ENCODE data around the gene DOK7. TPM values are rescaled to one million over a fixed set of nuclear protein-coding genes. Genes with fewer than 3 reads are reported as not detected.
A peak's percentile ranks its signal among the peaks of the same experiment; 100 is the strongest.

Gene DOK7
- total and polyA plus RNA-seq, 7 experiments from 2014 or later: not detected

GRCh38 chr4:3518941-3519340 is 55.8 kb downstream of the DOK7 start:
- ChIA-PET POLR2A (no interaction called here), CTCF (no interaction called here)
- Histone ChIP-seq H3K36me3 (ENCODE audit: control insufficient read depth in 2 of 3, insufficient read depth in 3 of 3, low read length in 3 of 3) (peaks cover 0 to 98% (median 23%) of the 10 kb centered on the region in 3 experiments), H3K27ac (ENCODE audit: low read depth, low read length) (no peak overlapping the region), H3K9me3 (ENCODE audit: control insufficient read depth in 2 of 3, low read length in 3 of 3) (no peaks in the 10 kb centered on the region), H3K4me3 (ENCODE audit: low read length) (no peak overlapping the region), H3K27me3 (ENCODE audit: control insufficient read depth in 2 of 2, insufficient read depth in 2 of 2, low read length in 2 of 2) (no peaks in the 10 kb centered on the region), H3K4me1 (ENCODE audit: control insufficient read depth in 2 of 2, insufficient read depth in 2 of 2, low read length in 2 of 2) (no peaks in the 10 kb centered on the region)
- H3K36me3 Mint-ChIP-seq: peaks cover 2 to 36% (median 4%) of the 10 kb centered on the region in 5 donors
- no peak overlapping the region for H3K4me3 Mint-ChIP-seq
- peaks cover 0 to 5% (median 0%) of the 10 kb centered on the region in 7 donors for H3K4me1 Mint-ChIP-seq
- intact Hi-C loops (cut with micrococcal nuclease): no loop called here
- H3K27ac Mint-ChIP-seq: no peak overlapping the region
- H3K9me3 Mint-ChIP-seq: peaks cover 0 to 3% (median 0%) of the 10 kb centered on the region in 11 donors
- no peaks in the 10 kb centered on the region for H3K27me3 Mint-ChIP-seq
- DNase-seq (peak in 1 of 9 donors; percentile 4), ATAC-seq (no peak)

- ATAC-seq (no peak), DNase-seq (no peak)
- POLR2A ChIA-PET: no interaction called here
- no peak overlapping the region for H3K4me3 ChIP-seq (ENCODE audit: low read length)
- no peaks in the 10 kb centered on the region for H3K27me3 ChIP-seq (ENCODE audit: control insufficient read depth in 2 of 2, insufficient read depth in 2 of 2, low read length in 2 of 2)
- no peak overlapping the region for H3K27ac ChIP-seq (ENCODE audit: low read depth, low read length)
- H3K4me1 ChIP-seq (ENCODE audit: control insufficient read depth in 2 of 2, insufficient read depth in 2 of 2, low read length in 2 of 2): no peaks in the 10 kb centered on the region
- H3K9me3 ChIP-seq (ENCODE audit: control insufficient read depth in 2 of 3, low read length in 3 of 3): no peaks in the 10 kb centered on the region
- intact Hi-C loops (cut with micrococcal nuclease): no loop called here
- Mint-ChIP-seq H3K36me3 (peaks cover 0 to 33% (median 3%) of the 10 kb centered on the region in 5 donors), H3K27me3 (no peaks in the 10 kb centered on the region), H3K4me3 (no peak overlapping the region), H3K9me3 (peaks cover 0 to 3% (median 0%) of the 10 kb centered on the region in 11 donors), H3K4me1 (peaks cover 0 to 5% (median 0%) of the 10 kb centered on the region in 7 donors), H3K27ac (no peak overlapping the region)
- CTCF ChIA-PET: no interaction called here
- H3K36me3 ChIP-seq (ENCODE audit: control insufficient read depth in 2 of 3, insufficient read depth in 3 of 3, low read length in 3 of 3): peaks cover 0 to 98% (median 26%) of the 10 kb centered on the region in 3 experiments
Measured at GRCh38 chr4:3519468-3520264, 56.6 kb downstream of the DOK7 start.

- Mint-ChIP-seq H3K4me3 (no peak overlapping the region), H3K4me1 (peaks cover 0 to 5% (median 0%) of the 10 kb centered on the region in 7 donors), H3K36me3 (peaks cover 0 to 32% (median 2%) of the 10 kb centered on the region in 5 donors), H3K27me3 (no peaks in the 10 kb centered on the region), H3K9me3 (peaks cover 0 to 3% (median 0%) of the 10 kb centered on the region in 11 donors), H3K27ac (no peak overlapping the region)
- POLR2A ChIA-PET: no interaction called here
- H3K27me3 ChIP-seq (ENCODE audit: control insufficient read depth in 2 of 2, insufficient read depth in 2 of 2, low read length in 2 of 2): no peaks in the 10 kb centered on the region
- ATAC-seq (no peak), DNase-seq (no peak)
- H3K9me3 ChIP-seq (ENCODE audit: control insufficient read depth in 2 of 3, low read length in 3 of 3): no peaks in the 10 kb centered on the region
- H3K4me1 ChIP-seq (ENCODE audit: control insufficient read depth in 2 of 2, insufficient read depth in 2 of 2, low read length in 2 of 2): no peaks in the 10 kb centered on the region
- H3K27ac ChIP-seq (ENCODE audit: low read depth, low read length): no peak overlapping the region
- CTCF ChIA-PET: no interaction called here
- H3K4me3 ChIP-seq (ENCODE audit: low read length): no peak overlapping the region
- peaks cover 0 to 98% (median 26%) of the 10 kb centered on the region in 3 experiments for H3K36me3 ChIP-seq (ENCODE audit: control insufficient read depth in 2 of 3, insufficient read depth in 3 of 3, low read length in 3 of 3)
- intact Hi-C loops (cut with micrococcal nuclease): no loop called here
Measured at GRCh38 chr4:3520276-3520675, 57.2 kb downstream of the DOK7 start.

- no peak overlapping the region for H3K4me3 ChIP-seq (ENCODE audit: low read length)
- H3K9me3 Mint-ChIP-seq: peaks cover 0 to 3% (median 0%) of the 10 kb centered on the region in 11 donors
- H3K27ac Mint-ChIP-seq: no peak overlapping the region
- H3K4me1 Mint-ChIP-seq: peaks cover 0 to 7% (median 0%) of the 10 kb centered on the region in 7 donors
- peaks cover 0 to 30% (median 2%) of the 10 kb centered on the region in 5 donors for H3K36me3 Mint-ChIP-seq
- peaks cover 0 to 97% (median 22%) of the 10 kb centered on the region in 3 experiments for H3K36me3 ChIP-seq (ENCODE audit: control insufficient read depth in 2 of 3, insufficient read depth in 3 of 3, low read length in 3 of 3)
- intact Hi-C loops (cut with micrococcal nuclease): no loop called here
- no peaks in the 10 kb centered on the region for H3K9me3 ChIP-seq (ENCODE audit: control insufficient read depth in 2 of 3, low read length in 3 of 3)
- H3K4me1 ChIP-seq (ENCODE audit: control insufficient read depth in 2 of 2, insufficient read depth in 2 of 2, low read length in 2 of 2): no peaks in the 10 kb centered on the region
- ATAC-seq (no peak), DNase-seq (no peak)
- H3K27ac ChIP-seq (ENCODE audit: low read depth, low read length): no peak overlapping the region
- CTCF ChIA-PET: no interaction called here
- no peaks in the 10 kb centered on the region for H3K27me3 Mint-ChIP-seq
- H3K4me3 Mint-ChIP-seq: no peak overlapping the region
- POLR2A ChIA-PET: no interaction called here
- no peaks in the 10 kb centered on the region for H3K27me3 ChIP-seq (ENCODE audit: control insufficient read depth in 2 of 2, insufficient read depth in 2 of 2, low read length in 2 of 2)
Measured at GRCh38 chr4:3520796-3521600, 57.9 kb downstream of the DOK7 start.

- no peaks in the 10 kb centered on the region for H3K27me3 ChIP-seq (ENCODE audit: control insufficient read depth in 2 of 2, insufficient read depth in 2 of 2, low read length in 2 of 2)
- Mint-ChIP-seq H3K27me3 (no peaks in the 10 kb centered on the region), H3K27ac (no peak overlapping the region), H3K9me3 (peaks cover 0 to 3% (median 0%) of the 10 kb centered on the region in 11 donors), H3K4me1 (peaks cover 0 to 14% (median 4%) of the 10 kb centered on the region in 7 donors), H3K4me3 (no peak overlapping the region), H3K36me3 (peaks cover 0 to 26% (median 2%) of the 10 kb centered on the region in 5 donors)
- ChIA-PET CTCF (no interaction called here), POLR2A (no interaction called here)
- peaks cover 0 to 95% (median 15%) of the 10 kb centered on the region in 3 experiments for H3K36me3 ChIP-seq (ENCODE audit: control insufficient read depth in 2 of 3, insufficient read depth in 3 of 3, low read length in 3 of 3)
- no peaks in the 10 kb centered on the region for H3K4me1 ChIP-seq (ENCODE audit: control insufficient read depth in 2 of 2, insufficient read depth in 2 of 2, low read length in 2 of 2)
- DNase-seq: no peak
- intact Hi-C loops (cut with micrococcal nuclease): no loop called here
- no peak overlapping the region for H3K27ac ChIP-seq (ENCODE audit: low read depth, low read length)
- ATAC-seq: no peak
- H3K4me3 ChIP-seq (ENCODE audit: low read length): no peak overlapping the region
- H3K9me3 ChIP-seq (ENCODE audit: control insufficient read depth in 2 of 3, low read length in 3 of 3): no peaks in the 10 kb centered on the region
Measured at GRCh38 chr4:3521621-3522325, 58.7 kb downstream of the DOK7 start.

- ATAC-seq (no peak), DNase-seq (no peak)
- Mint-ChIP-seq H3K4me1 (peaks cover 0 to 17% (median 9%) of the 10 kb centered on the region in 7 donors), H3K4me3 (no peak overlapping the region), H3K27me3 (no peaks in the 10 kb centered on the region), H3K27ac (no peak overlapping the region), H3K36me3 (peaks cover 0 to 24% (median 2%) of the 10 kb centered on the region in 5 donors), H3K9me3 (peaks cover 0 to 3% (median 0%) of the 10 kb centered on the region in 11 donors)
- no peaks in the 10 kb centered on the region for H3K4me1 ChIP-seq (ENCODE audit: control insufficient read depth in 2 of 2, insufficient read depth in 2 of 2, low read length in 2 of 2)
- H3K27me3 ChIP-seq (ENCODE audit: control insufficient read depth in 2 of 2, insufficient read depth in 2 of 2, low read length in 2 of 2): no peaks in the 10 kb centered on the region
- ChIA-PET CTCF (no interaction called here), POLR2A (no interaction called here)
- H3K4me3 ChIP-seq (ENCODE audit: low read length): no peak overlapping the region
- no peaks in the 10 kb centered on the region for H3K9me3 ChIP-seq (ENCODE audit: control insufficient read depth in 2 of 3, low read length in 3 of 3)
- H3K36me3 ChIP-seq (ENCODE audit: control insufficient read depth in 2 of 3, insufficient read depth in 3 of 3, low read length in 3 of 3): peaks cover 0 to 90% (median 13%) of the 10 kb centered on the region in 3 experiments
- intact Hi-C loops (cut with micrococcal nuclease): no loop called here
- H3K27ac ChIP-seq (ENCODE audit: low read depth, low read length): no peak overlapping the region
Measured at GRCh38 chr4:3522326-3522640, 59.2 kb downstream of the DOK7 start.
